Pancreas (tissue), 10 donors: ENCODE measurements around the gene CTH. TPM values are rescaled to one million over a fixed set of nuclear protein-coding genes. Genes with fewer than 3 reads are reported as not detected.
"Not testable (repeated sequence)": the region's sequence is repeated elsewhere in the genome, so short reads cannot be mapped to it uniquely, and the experiment has no call there.

Experiments used
- ATAC-seq, 4 donors: fragments of 200-7000 bp; cut with Tn5 transposase; one replicate each; pipeline versions ENCODE4 v1.8.0 to v1.9.1; 2020; ENCODE audit warnings: mild to moderate bottlenecking in 4 of 4, moderate library complexity in 4 of 4
- DNase-seq, 6 donors: peaks; one replicate each; pipeline ENCODE4 v3.0.0-alpha.2; 2020
- FAIRE-seq: peaks from 2 replicates; lab custom pipeline; 2012; peaks lifted over from hg19 to GRCh38; lab: Jason Lieb, UNC
- H3K27ac ChIP-seq, 4 donors: fragments of 200-600 bp; sonication (generic); 1 replicate in 3 of 4; 2 replicates in 1 of 4; pipeline versions ENCODE4 v1.5.0 to v1.8.0; 2020
- H3K27me3 ChIP-seq, 4 donors: fragments of 200-600 bp; one replicate each; pipeline ENCODE4 v1.8.0; 2021
- H3K36me3 ChIP-seq, 3 donors: fragments of 200-600 bp; sonication (generic) in 1 of 3; one replicate each; pipeline versions ENCODE4 v1.5.0 to v1.8.0; 2020 to 2021
- H3K4me1 ChIP-seq, 3 donors: fragments of 200-600 bp; one replicate each; pipeline ENCODE4 v1.8.0; 2021
- H3K4me3 ChIP-seq, 4 donors: fragments of 200-600 bp; sonication (generic) in 2 of 4; one replicate each; pipeline versions ENCODE4 v1.5.0 to v1.8.0; 2020 to 2021
- H3K9me3 ChIP-seq, 4 donors: fragments of 200-600 bp; one replicate each; pipeline ENCODE4 v1.8.0; 2021
- WGBS, 2 donors: extraction: QIAGEN DNeasy Blood & Tissue Kit; methylation state at CpG; one replicate each; pipeline ENCODE4 v1.1.7; 2013; 5-methylcytosine and 5-hydroxymethylcytosine counted together
- intact Hi-C, 3 donors: fragments of 100-400 bp; cut with DNase I; formaldehyde crosslinking; loops; one replicate each; pipeline versions ENCODE4 v1.11.1 to v1.14.2; 2022
- polyA plus RNA-seq, 2 donors: library from polyadenylated mRNA; stranded (reverse); fragments of 200-250 nt; gene quantifications; one replicate each; pipeline ENCODE4 v1.2.3, GENCODE V29; 2013
- total RNA-seq, 6 donors: library from RNA; stranded (reverse); fragmentation: NEBNext Ultra II Directional in 4 of 6; extraction: Animal tissue kit (Norgen Biotek cat#: 25700) in 4 of 6; gene quantifications; one replicate each; pipeline versions ENCODE4 v1.2.1 to v1.2.4, GENCODE V29; 2021 to 2023
- TF ChIP-seq, protein P1 (sequence below), 4 donors: fragments of 200-600 bp; sonication (generic) in 3 of 4; IDR thresholded peaks; one replicate each; pipeline versions ENCODE4 v1.5.0 to v1.8.0; 2021; ENCODE audit warnings: antibody characterized with exemption in 4 of 4
- donor health status: healthy with polysubstance abuse.
- donor health status: DM: no; HTN: no; CAD: no; lungs with moderate emphysema.
- donor health status: DM: no; HTN: no; CAD: no.
- donor health status: control.
- donor health status: control.
- donor health status: Bipolar disorder and iron deficiency.
- donor health status: DM: yes; HTN: yes; CAD: no.
- donor health status: DM: no; HTN: no; CAD: no.
- donor health status: DM: no; HTN: no; CAD: no.
- donor health status: DM: yes; HTN: yes; CAD: no.

CTH gene
- total and polyA plus RNA-seq, 8 donors, result 3.3 to 39.7 (median 5.2) TPM

DNA sequence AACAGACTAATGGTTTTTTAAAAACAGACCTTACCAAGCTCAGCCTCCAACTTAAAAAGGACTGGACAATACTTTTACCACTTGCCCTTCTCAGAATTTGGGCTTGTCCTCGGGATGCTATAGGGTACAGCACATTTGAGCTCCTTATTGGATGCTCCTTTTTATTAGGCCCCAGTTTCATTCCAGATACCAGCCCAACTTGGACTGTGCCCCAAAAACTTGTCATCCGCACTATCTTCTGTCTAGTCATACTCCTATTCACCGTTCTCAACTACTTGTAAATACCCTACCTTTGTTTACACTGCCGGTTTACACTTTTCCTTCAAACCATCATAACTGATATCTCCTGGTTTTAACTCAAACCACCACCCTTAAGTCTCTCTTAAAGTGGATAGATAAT lies 38.6 kb upstream of the CTH start:
- H3K4me1 ChIP-seq, result no peaks in the 10 kb centered on the region
- no peaks in the 10 kb centered on the region for H3K9me3 ChIP-seq
- no peak overlapping the region for H3K4me3 ChIP-seq
- H3K27ac ChIP-seq, result no peak overlapping the region
- ATAC-seq (no peak), FAIRE-seq (no peak), DNase-seq (no peak)
- no peaks in the 10 kb centered on the region for H3K36me3 ChIP-seq
- TF ChIP-seq, protein P1, sequence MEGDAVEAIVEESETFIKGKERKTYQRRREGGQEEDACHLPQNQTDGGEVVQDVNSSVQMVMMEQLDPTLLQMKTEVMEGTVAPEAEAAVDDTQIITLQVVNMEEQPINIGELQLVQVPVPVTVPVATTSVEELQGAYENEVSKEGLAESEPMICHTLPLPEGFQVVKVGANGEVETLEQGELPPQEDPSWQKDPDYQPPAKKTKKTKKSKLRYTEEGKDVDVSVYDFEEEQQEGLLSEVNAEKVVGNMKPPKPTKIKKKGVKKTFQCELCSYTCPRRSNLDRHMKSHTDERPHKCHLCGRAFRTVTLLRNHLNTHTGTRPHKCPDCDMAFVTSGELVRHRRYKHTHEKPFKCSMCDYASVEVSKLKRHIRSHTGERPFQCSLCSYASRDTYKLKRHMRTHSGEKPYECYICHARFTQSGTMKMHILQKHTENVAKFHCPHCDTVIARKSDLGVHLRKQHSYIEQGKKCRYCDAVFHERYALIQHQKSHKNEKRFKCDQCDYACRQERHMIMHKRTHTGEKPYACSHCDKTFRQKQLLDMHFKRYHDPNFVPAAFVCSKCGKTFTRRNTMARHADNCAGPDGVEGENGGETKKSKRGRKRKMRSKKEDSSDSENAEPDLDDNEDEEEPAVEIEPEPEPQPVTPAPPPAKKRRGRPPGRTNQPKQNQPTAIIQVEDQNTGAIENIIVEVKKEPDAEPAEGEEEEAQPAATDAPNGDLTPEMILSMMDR (IDR thresholded peaks at IDR 0.05), result no peak
- no peaks in the 10 kb centered on the region for H3K27me3 ChIP-seq
- intact Hi-C loops, result no loop called here
- WGBS, 2 donors, result 78 to 86% methylated on average over 4 of the region's 4 CpGs

DNA sequence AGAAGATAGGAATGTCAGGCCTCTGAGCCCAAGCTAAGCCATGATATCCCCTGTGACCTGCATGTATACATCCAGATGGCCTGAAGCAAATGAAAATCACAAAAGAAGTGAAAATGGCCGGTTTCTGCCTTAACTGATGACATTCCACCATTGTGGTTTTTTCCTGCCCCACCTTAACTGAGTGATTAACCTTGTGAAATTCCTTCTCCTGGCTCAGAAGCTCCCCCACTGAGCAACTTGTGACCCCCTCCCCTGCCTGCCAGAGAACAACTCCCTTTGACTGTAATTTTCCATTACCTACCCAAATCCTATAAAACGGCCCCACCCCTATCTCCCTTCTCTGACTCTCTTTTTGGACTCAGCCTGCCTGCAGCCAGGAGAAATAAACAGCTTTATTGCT lies 37.5 kb upstream of the CTH start:
- H3K4me1 ChIP-seq, H3K27ac ChIP-seq, H3K36me3 ChIP-seq, ATAC-seq, H3K9me3 ChIP-seq, H3K27me3 ChIP-seq, DNase-seq, H3K4me3 ChIP-seq, FAIRE-seq, intact Hi-C loops: not testable (repeated sequence)
- 82 to 85% methylated on average over 2 of the region's 2 CpGs for WGBS, 2 donors

DNA sequence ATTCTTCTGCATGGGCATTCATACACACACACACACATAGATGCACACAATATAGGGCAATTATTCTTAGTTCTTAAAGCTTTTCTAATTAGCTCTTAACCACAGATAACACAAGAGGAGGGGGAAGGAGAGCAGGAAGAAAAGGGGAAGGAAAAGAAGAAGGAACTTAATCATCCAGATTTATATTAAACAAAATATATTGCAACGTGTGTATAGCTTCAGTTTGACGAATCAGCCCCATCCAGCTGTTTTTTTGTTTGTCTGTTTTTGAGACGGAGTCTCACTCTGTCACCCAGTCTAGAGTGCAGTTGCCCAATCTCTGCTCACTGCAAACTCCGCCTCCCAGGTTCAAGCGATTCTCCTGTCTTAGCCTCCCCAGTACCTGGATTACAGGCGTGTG lies 34.9 kb upstream of the CTH start:
- Histone ChIP-seq H3K9me3 (no peaks in the 10 kb centered on the region), H3K27ac (no peak overlapping the region), H3K36me3 (no peaks in the 10 kb centered on the region), H3K4me1 (no peaks in the 10 kb centered on the region), H3K4me3 (no peak overlapping the region), H3K27me3 (no peaks in the 10 kb centered on the region)
- DNase-seq (no peak), FAIRE-seq (no peak), ATAC-seq (no peak)
- WGBS, 2 donors, result 63 to 88% methylated on average over 6 of the region's 6 CpGs
- TF ChIP-seq, protein P1 (IDR thresholded peaks at IDR 0.05), result no peak
- intact Hi-C loops, result no loop called here

DNA sequence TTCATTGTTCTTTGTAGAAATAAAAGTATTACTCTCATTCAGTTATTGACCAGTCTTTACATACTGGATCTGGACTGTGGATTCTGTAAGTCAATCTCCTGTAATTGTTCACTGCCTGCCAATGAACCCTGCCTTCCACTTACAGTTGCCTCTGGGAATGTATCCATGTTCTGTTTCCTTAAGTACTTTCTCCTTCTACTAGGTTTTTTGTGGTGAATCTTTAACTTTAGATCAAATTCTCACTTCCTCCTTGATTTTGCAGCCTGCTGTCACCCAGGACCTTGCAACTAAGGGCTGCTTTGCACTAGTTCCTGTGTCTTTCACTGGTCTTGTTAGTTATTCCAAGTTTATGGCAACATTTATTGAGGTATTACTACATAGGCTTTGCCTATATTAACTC lies 28.4 kb upstream of the CTH start:
- Histone ChIP-seq H3K9me3 (no peaks in the 10 kb centered on the region), H3K4me1 (no peaks in the 10 kb centered on the region), H3K4me3 (no peak overlapping the region), H3K27me3 (no peaks in the 10 kb centered on the region), H3K36me3 (no peaks in the 10 kb centered on the region), H3K27ac (no peak overlapping the region)
- ATAC-seq (no peak), DNase-seq (no peak), FAIRE-seq (no peak)
- intact Hi-C loops, result no loop called here
- TF ChIP-seq, protein P1 (IDR thresholded peaks at IDR 0.05), result no peak

DNA sequence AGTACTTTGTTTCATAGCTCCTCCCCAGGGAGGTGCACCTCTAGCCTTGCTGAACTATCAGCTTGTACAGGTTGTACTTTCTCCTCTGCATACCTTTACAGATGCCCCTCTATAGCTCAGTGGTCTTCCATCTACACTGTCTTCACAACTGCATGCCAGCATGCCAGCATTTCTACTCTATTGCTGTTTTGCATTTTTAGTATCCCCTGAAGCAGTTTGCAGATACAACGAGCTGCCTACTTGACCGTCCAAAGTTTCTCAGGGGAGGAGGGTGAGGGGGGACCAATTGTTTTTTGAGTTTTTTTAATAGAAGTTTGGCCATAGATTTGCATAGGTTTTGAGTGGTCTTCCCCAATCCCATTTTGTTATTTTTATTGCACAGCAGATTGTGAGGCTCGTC lies 27.6 kb upstream of the CTH start:
- TF ChIP-seq, protein P1 (IDR thresholded peaks at IDR 0.05), result no peak
- 90 to 91% methylated on average over 3 of the region's 3 CpGs for WGBS, 2 donors
- Histone ChIP-seq H3K4me3 (no peak overlapping the region), H3K27me3 (no peaks in the 10 kb centered on the region), H3K27ac (no peak overlapping the region), H3K36me3 (no peaks in the 10 kb centered on the region), H3K9me3 (no peaks in the 10 kb centered on the region), H3K4me1 (no peaks in the 10 kb centered on the region)
- FAIRE-seq (no peak), DNase-seq (no peak), ATAC-seq (no peak)
- intact Hi-C loops, result no loop called here

DNA sequence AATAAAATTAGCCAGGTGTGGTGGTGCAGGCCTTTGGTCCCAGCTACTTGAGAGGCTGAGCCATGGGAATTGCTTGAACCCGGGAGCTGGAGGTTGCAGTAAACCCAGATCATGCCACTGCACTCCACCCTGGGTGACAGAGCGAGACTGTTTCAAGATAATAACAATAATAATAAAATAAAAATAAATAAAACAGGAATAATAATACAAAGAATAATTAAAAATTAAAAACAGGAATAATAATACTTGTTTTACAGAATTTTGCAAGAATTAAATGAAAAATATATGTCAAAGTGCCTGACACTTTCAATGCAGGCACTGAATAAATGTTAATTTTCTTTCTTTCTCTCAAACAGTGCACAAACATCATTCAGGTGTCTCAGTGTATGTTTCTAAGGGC lies 26.5 kb upstream of the CTH start:
- H3K9me3 ChIP-seq, result no peaks in the 10 kb centered on the region
- no peak overlapping the region for H3K27ac ChIP-seq
- TF ChIP-seq, protein P1 (IDR thresholded peaks at IDR 0.05), result no peak
- 91 to 100% methylated on average over 2 of the region's 2 CpGs for WGBS, 2 donors
- no peaks in the 10 kb centered on the region for H3K4me1 ChIP-seq
- no peaks in the 10 kb centered on the region for H3K27me3 ChIP-seq
- H3K4me3 ChIP-seq, result no peak overlapping the region
- ATAC-seq (no peak), DNase-seq (no peak), FAIRE-seq (no peak)
- intact Hi-C loops, result no loop called here
- no peaks in the 10 kb centered on the region for H3K36me3 ChIP-seq
